Astrocyte of the spinal cord (primary cell): ENCODE measurements around the gene AKAP12.
A peak's percentile ranks its signal among the peaks of the same experiment; 100 is the strongest.

Source experiments
- DNase-seq: peaks from one replicate; pipeline ENCODE4 v3.0.0; 2011; ENCODE audit warnings: low read depth, low spot score
- H3K4me3 ChIP-seq: 2 replicates; pipeline ENCODE4 v1.5.1; 2011; ENCODE audit warnings: low read depth, mild to moderate bottlenecking, low read length, moderate library complexity
- in situ Hi-C: cut with HindIII; loops from 2 replicates; pipeline ENCODE4 v1.10.0; 2017; ENCODE audit warnings: low sequenced_read_pairs
- TF ChIP-seq, protein P1 (sequence below): IDR thresholded peaks from 2 replicates; pipeline ENCODE4 v1.5.1; 2012; ENCODE audit warnings: low read depth, mild to moderate bottlenecking, low read length, inconsistent platforms

The AKAP12 gene

DNA sequence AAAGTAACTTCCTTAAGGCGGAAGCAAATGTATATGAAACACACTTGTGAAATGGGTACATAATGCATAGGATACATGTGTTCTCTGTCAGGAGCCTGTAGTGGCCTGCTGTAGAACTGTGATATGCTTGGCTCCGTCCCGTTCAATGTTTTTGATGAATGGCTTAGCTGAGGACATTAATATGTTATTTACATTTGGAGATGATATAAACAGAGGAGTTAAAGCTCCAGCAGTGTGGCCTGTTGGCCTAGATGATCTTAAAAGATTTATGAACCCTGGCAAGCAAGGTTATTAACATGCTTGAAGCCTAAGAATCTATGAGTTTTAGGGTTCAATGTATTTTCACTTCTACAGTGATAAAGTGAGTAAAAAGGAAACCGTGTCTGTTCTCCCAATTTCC lies 59.2 kb downstream of the AKAP12 start:
- no peak for DNase-seq
- H3K4me3 ChIP-seq: no peak overlapping the region
- in situ Hi-C loops: no loop called here
- TF ChIP-seq, protein P1, sequence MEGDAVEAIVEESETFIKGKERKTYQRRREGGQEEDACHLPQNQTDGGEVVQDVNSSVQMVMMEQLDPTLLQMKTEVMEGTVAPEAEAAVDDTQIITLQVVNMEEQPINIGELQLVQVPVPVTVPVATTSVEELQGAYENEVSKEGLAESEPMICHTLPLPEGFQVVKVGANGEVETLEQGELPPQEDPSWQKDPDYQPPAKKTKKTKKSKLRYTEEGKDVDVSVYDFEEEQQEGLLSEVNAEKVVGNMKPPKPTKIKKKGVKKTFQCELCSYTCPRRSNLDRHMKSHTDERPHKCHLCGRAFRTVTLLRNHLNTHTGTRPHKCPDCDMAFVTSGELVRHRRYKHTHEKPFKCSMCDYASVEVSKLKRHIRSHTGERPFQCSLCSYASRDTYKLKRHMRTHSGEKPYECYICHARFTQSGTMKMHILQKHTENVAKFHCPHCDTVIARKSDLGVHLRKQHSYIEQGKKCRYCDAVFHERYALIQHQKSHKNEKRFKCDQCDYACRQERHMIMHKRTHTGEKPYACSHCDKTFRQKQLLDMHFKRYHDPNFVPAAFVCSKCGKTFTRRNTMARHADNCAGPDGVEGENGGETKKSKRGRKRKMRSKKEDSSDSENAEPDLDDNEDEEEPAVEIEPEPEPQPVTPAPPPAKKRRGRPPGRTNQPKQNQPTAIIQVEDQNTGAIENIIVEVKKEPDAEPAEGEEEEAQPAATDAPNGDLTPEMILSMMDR: no peak

DNA sequence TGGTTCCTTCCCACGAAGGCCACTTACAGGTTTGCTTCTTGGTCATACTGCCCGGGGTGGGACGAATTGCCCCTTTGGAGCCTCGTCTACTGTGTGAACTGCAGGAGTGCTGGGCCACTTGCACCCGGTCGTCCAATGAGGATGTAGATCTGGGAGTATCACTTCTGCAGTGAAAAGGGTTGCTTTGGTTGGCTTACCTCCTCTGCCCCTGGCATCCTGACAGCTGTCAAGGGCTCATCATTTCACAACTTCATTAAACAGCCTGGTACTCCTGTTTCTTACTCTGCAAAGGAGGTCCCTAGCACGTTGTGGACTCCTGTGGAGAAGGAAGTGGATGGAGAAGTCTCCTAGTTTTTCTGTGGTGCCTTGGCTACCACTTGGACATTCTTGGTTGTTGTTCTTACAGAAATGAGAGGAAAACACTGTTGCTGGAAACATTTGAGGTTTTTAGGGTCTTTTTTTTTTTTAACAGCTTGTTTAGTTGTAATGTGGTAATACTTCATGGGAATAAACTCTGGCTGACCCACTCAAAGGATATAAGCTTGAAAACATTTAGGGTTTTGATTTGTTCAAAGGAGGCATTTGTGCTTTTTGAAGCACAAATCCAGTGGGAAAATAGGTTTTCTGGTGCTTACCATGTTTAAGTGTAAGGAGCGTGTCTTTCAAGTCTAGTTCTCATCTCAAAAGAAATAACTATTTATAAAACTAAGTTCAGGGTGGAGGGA lies 60.7 kb downstream of the AKAP12 start:
- in situ Hi-C loops: no loop called here
- DNase-seq: peak; percentile 57
- TF ChIP-seq, protein P1: no peak
- no peak overlapping the region for H3K4me3 ChIP-seq

DNA sequence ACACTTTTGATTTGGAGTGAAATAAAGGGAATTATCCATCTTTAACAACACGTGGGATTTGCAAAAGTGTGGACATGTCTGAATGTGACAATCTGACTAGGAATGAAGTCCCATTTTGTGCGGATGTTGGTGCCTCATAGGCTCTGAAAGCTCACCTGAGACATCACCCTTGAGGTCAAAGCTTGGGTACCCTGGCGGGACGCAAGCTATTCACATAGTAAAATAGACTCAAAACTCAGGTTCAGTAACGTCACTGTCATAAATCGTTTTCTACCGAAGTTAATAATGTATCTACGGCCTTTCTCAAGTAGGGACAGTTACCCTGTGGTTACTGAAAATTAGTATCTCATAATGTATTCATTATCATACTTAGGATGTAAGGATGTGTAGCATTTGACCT lies 61.8 kb downstream of the AKAP12 start:
- TF ChIP-seq, protein P1: no peak
- in situ Hi-C loops: no loop called here
- no peak for DNase-seq

DNA sequence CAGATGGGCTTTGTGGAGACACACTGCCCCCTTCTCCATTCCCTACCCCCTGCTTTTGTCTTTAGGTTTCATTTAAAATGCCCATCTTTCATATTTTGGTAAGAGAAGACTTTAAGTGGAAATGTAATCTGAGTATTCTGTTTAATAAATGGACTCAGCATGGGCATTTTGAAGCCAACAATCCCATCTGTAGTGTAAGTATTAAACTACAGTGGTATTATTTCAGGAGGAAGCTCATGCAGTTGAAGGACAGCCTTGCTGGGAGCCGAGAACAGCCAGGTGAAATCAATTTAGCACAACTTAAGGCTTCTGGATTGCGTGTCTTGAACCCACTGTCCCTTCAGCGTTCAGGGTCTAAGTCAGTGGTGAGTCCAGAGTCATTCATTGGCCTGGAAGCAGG lies 63.5 kb downstream of the AKAP12 start:
- DNase-seq: no peak
- TF ChIP-seq, protein P1: no peak
- in situ Hi-C loops: no loop called here
- no peak overlapping the region for H3K4me3 ChIP-seq

More for the DNA sequence above, 61.8 kb downstream of the AKAP12 start:
- no peak overlapping the region for H3K4me3 ChIP-seq

DNA sequence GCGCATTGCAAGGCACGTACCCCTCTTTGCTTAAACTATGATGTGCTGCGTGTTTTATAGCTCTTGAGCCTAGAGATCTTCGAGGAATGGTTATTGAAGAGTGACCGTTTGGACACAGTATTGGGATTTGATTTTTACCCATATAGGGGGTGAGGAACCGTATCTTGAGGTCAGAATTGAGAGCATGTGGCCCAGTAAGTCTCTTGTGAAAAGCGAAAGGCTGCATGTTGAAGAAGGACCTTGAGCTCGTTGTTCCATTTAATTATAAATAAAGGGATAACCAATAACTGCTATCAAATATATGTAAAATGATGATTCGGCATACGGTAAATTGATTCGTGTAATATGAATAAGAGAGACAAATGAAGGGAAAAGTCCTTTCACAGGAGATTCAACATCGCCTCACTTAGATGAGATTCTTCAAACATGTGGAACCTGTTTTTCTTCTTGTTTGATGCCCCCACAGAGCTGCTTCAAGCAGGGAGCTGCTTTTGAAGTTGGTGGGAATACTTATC lies 66.6 kb downstream of the AKAP12 start:
- DNase-seq: no peak
- no peak overlapping the region for H3K4me3 ChIP-seq
- in situ Hi-C loops: no loop called here
- TF ChIP-seq, protein P1: no peak

DNA sequence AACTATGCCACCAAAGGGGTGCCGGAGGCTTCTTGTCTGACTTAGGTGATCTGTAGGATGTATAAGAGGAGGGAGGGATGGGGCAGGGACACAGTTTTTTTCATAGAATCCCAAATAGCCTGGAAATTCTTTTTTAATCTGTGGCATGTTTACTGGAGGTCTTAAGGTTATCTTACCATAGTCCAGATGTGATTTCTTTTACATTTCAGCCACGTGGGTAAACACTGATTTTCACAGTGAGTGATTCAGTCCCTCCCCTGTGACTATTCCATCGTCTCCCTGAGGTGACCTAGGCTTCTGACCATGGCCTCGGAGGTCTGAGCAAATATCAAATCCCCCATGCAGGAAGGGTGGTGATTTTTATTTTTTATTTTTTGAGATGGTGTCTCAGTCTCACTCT lies 67.7 kb downstream of the AKAP12 start:
- DNase-seq: no peak
- in situ Hi-C loops: no loop called here
- TF ChIP-seq, protein P1: no peak
- no peak overlapping the region for H3K4me3 ChIP-seq
